IPS-18a (cell line): ENCODE results near the gene SLC17A5.
"Not testable (repeated sequence)": the region's sequence is repeated elsewhere in the genome, so short reads cannot be mapped to it uniquely, and the experiment has no call there.

Source experiments
- H3K27ac ChIP-seq: one replicate; pipeline ENCODE4 v1.5.1; 2013; ENCODE audit warnings: low read length
- H3K27me3 ChIP-seq: one replicate; pipeline ENCODE4 v1.6.1; 2013; ENCODE audit warnings: mild to moderate bottlenecking, low read length; ENCODE audit not compliant: control insufficient read depth, insufficient read depth
- H3K36me3 ChIP-seq: one replicate; pipeline ENCODE4 v1.6.1; 2013; ENCODE audit warnings: low read depth, low read length; ENCODE audit not compliant: control insufficient read depth
- H3K4me1 ChIP-seq: one replicate; pipeline ENCODE4 v1.6.1; 2013; ENCODE audit warnings: low read depth, low read length; ENCODE audit not compliant: control insufficient read depth
- H3K4me3 ChIP-seq: one replicate; pipeline ENCODE4 v1.5.1; 2013; ENCODE audit warnings: low read length
- H3K9ac ChIP-seq: one replicate; pipeline ENCODE4 v1.6.1; 2013; ENCODE audit warnings: mild to moderate bottlenecking, low read length, moderate library complexity
- H3K9me3 ChIP-seq: one replicate; pipeline ENCODE4 v1.6.1; 2013; ENCODE audit warnings: low read depth, low read length; ENCODE audit not compliant: control insufficient read depth

SLC17A5 gene

DNA sequence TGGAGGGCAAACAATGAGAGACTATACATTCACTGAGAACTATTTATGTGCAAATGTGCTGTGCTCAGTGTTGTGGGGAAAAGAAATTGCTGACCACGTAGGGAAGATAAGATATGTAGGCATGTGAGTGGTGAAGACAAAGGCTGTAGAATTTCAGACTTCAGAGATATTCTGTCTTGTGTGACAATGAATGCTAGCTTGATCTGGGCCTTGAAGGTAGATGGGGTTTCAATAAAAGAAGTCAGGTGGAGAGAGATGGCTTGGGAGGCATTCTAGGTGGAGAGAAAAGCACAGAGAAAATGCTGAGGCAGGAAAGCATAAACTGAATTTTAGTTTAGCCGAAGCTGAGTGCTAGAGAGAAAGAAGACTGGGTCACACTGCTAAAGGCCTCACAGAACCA, 76.1 kb downstream of the SLC17A5 start:
- no peaks in the 10 kb centered on the region for H3K9me3 ChIP-seq
- no peaks in the 10 kb centered on the region for H3K27me3 ChIP-seq
- H3K27ac ChIP-seq: peak overlapping the region; percentile 76
- H3K4me1 ChIP-seq: peaks cover 36% of the 10 kb centered on the region
- no peaks in the 10 kb centered on the region for H3K36me3 ChIP-seq
- H3K4me3 ChIP-seq: no peak overlapping the region
- H3K9ac ChIP-seq: no peak overlapping the region

DNA sequence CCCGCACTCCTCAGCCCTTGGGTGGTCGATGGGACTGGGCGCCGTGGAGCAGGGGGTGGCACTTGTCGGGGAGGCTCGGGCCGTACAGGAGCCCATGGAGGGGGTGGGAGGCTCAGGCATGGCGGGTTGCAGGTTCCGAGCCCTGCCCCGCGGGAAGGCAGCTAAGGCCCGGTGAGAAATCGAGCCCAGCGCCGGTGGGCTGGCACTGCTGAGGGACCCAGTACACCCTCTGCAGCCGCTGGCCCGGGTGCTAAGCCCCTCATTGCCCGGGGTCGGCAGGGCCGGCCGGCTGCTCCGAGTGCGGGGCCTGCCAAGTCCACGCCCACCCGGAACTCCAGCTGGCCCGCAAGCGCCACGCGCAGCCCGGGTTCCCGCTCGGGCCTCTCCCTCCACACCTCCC, 81.3 kb downstream of the SLC17A5 start:
- not testable (repeated sequence) for H3K9ac ChIP-seq, H3K36me3 ChIP-seq, H3K27ac ChIP-seq, H3K9me3 ChIP-seq, H3K27me3 ChIP-seq, H3K4me1 ChIP-seq, H3K4me3 ChIP-seq

DNA sequence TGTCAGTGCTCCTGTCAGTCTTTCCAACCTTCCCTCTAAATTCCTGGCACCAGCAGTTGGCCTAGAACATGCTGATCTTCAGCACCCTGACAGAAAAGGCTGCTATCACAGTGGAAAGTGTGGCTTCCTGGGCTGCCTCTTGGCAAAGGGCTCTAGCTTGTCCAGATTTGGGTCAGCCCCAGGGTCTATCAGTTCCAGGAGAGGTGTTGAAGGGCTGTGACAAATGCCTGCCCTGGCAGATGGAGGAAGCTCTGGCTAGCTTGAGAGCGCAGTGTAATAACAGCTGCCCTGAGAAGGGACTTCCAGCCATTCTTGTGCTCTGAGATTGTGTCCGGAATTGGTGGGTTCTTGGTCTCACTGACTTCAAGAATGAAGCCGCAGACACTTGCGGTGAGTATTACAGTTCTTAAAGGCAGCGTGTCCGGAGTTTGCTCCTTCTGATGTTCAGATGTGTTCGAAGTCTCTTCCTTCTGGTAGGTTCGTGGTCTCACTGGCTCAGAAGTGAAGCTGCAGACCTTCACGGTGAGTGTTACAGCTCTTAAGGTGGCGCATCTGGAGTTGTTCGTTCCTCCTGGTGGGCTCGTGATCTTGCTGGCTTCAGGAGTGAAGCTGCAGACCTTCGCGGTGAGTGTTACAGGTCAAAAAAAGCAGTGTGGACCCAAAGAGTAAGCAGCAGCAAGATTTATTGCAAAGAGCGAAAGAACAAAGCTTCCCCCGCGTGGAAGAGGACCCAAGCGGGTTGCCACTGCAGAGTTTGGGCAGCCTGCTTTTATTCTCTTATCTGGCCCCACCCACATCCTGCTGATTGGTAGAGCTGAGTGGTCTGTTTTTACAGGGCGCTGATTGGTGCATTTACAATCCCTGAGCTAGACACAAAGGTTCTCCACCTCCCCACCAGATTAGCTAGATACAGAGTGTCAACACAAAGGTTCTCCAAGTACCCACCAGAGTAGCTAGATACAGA, 82.3 kb downstream of the SLC17A5 start:
- H3K9me3 ChIP-seq, H3K4me3 ChIP-seq, H3K27me3 ChIP-seq, H3K36me3 ChIP-seq, H3K9ac ChIP-seq, H3K27ac ChIP-seq, H3K4me1 ChIP-seq: not testable (repeated sequence)

GRCh38 chr6:73569121-73569520, 84.7 kb downstream of the SLC17A5 start:
- Histone ChIP-seq H3K4me1 (peaks cover 6% of the 10 kb centered on the region), H3K27ac (no peak overlapping the region), H3K9me3 (no peaks in the 10 kb centered on the region), H3K36me3 (no peaks in the 10 kb centered on the region), H3K4me3 (no peak overlapping the region), H3K27me3 (no peaks in the 10 kb centered on the region), H3K9ac (no peak overlapping the region)

DNA sequence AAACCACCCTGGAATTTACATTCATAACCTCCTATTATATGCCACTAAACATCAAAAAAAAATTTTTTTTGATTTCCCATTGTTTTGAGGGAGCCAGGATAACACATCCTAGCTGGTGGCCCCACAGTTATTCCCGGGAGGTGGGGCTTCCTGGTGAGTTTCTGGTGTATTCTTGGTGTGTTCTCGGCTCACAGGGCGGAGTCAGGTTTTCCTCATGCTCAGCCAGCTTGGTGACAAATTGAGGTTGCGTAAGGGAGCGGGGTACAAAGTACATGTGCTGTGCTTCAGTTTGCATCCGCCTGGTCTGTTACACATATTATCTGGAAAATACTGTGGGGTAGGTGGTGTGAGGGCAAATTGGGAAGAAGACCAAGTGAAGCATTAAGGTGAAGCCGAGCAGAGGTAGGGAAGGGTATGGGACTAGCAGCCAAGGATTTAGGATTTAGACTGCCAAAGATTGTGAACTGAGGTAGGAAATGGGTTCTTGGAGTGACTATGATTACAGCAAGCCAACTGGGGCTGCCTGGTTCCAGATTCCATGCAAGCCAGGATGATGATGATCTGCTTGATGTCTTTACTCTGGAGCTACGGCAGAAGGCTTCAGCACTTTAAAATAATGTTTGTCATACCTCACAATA, 86.7 kb downstream of the SLC17A5 start:
- Histone ChIP-seq H3K4me3 (no peak overlapping the region), H3K27ac (no peak overlapping the region)

GRCh38 chr6:73566486-73566871, 87.3 kb downstream of the SLC17A5 start:
- not testable (repeated sequence) for H3K4me1 ChIP-seq, H3K27me3 ChIP-seq, H3K36me3 ChIP-seq, H3K4me3 ChIP-seq, H3K27ac ChIP-seq, H3K9me3 ChIP-seq, H3K9ac ChIP-seq

More for the DNA sequence above, 86.7 kb downstream of the SLC17A5 start:
- Histone ChIP-seq H3K9ac (no peak overlapping the region), H3K9me3 (no peaks in the 10 kb centered on the region), H3K36me3 (no peaks in the 10 kb centered on the region), H3K27me3 (no peaks in the 10 kb centered on the region), H3K4me1 (peaks cover 6% of the 10 kb centered on the region)

GRCh38 chr6:73565767-73566485, 87.9 kb downstream of the SLC17A5 start:
- H3K27ac ChIP-seq: peak overlapping the region; percentile 55
- peaks cover 6% of the 10 kb centered on the region for H3K4me1 ChIP-seq
- H3K9ac ChIP-seq: no peak overlapping the region
- H3K27me3 ChIP-seq: no peaks in the 10 kb centered on the region
- no peak overlapping the region for H3K4me3 ChIP-seq
- no peaks in the 10 kb centered on the region for H3K9me3 ChIP-seq
- H3K36me3 ChIP-seq: no peaks in the 10 kb centered on the region

- Histone ChIP-seq H3K27me3 (no peaks in the 10 kb centered on the region), H3K9ac (no peak overlapping the region), H3K4me1 (peaks cover 6% of the 10 kb centered on the region), H3K27ac (no peak overlapping the region), H3K4me3 (no peak overlapping the region), H3K9me3 (no peaks in the 10 kb centered on the region), H3K36me3 (no peaks in the 10 kb centered on the region)
These were observed 89.0 kb downstream of the SLC17A5 start for GRCh38 chr6:73564578-73565345.

GRCh38 chr6:73562558-73562957, 91.2 kb downstream of the SLC17A5 start:
- no peak overlapping the region for H3K9ac ChIP-seq
- no peak overlapping the region for H3K27ac ChIP-seq
- H3K4me3 ChIP-seq: no peak overlapping the region
- H3K27me3 ChIP-seq: no peaks in the 10 kb centered on the region
- H3K4me1 ChIP-seq: peaks cover 16% of the 10 kb centered on the region
- no peaks in the 10 kb centered on the region for H3K36me3 ChIP-seq
- no peaks in the 10 kb centered on the region for H3K9me3 ChIP-seq

DNA sequence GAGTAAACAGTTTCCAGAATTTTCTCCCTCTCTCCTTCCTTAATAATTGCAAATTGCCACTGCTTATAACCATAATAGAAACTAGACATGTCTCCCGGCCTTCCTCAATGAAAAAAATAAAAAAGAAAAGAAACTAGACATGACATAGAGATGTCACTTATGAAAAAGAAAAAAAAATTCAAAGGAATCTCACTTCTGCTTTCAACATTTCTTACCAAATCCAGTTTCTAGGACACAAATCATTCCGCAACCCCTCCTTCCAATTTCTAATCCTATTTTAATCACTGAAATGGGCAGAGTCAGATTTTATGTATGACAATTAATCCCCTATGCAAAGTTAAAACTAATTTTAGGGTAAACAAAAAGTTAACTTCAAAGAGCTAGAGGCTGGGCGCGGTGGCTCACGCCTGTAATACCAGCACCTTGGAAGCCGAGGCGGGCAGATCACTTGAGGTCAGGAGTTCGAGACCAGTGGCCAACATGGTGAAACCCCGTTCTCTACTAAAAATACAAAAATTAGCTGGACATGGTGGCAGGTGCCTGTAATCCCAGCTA, 92.9 kb downstream of the SLC17A5 start:
- Histone ChIP-seq H3K9ac (no peak overlapping the region), H3K27me3 (no peaks in the 10 kb centered on the region), H3K27ac (no peak overlapping the region), H3K9me3 (no peaks in the 10 kb centered on the region), H3K4me1 (peaks cover 16% of the 10 kb centered on the region), H3K36me3 (no peaks in the 10 kb centered on the region), H3K4me3 (no peak overlapping the region)
